Activated CD4-positive, alpha-beta T cell treated with anti-CD3 and anti-CD28 coated beads, Interleukin-2, amount 50 U/mL, for 1 hour (primary cell): ENCODE data around the gene DIABLO.
A peak's percentile ranks its signal among the peaks of the same experiment; 100 is the strongest.
"Not testable (repeated sequence)": the region's sequence is repeated elsewhere in the genome, so short reads cannot be mapped to it uniquely, and the experiment has no call there.

Experiments
- DNase-seq: peaks from one replicate; pipeline ENCODE4 v3.0.0-alpha.2; 2020

Gene DIABLO

GRCh38 chr12:122187466-122187865 lies 38.4 kb downstream of the DIABLO start:
- DNase-seq, result no peak

GRCh38 chr12:122185494-122186082 lies 40.3 kb downstream of the DIABLO start:
- no peak for DNase-seq

GRCh38 chr12:122185079-122185478 lies 40.8 kb downstream of the DIABLO start:
- DNase-seq, result no peak

- no peak for DNase-seq
Measured at GRCh38 chr12:122184517-122184916, 41.3 kb downstream of the DIABLO start.

GRCh38 chr12:122183588-122183940 lies 42.3 kb downstream of the DIABLO start:
- DNase-seq, result no peak

- DNase-seq, result peak; percentile 22
Measured at GRCh38 chr12:122182887-122183587, 42.8 kb downstream of the DIABLO start, which contains the start of gene LRRC43. LRRC43 (plus strand) TSS chr12:122183123; CDS start chr12:122183145, 22 bp downstream.

GRCh38 chr12:122176473-122176872 lies 49.4 kb downstream of the DIABLO start:
- DNase-seq, result not testable (repeated sequence)

- DNase-seq, result no peak
Measured at GRCh38 chr12:122174155-122174845, 51.6 kb downstream of the DIABLO start, which contains the start of gene IL31. IL31 (minus strand) TSS chr12:122174221; CDS start chr12:122174172, 49 bp downstream.

GRCh38 chr12:122172262-122172939 lies 53.5 kb downstream of the DIABLO start:
- no peak for DNase-seq

GRCh38 chr12:122171399-122171798 lies 54.5 kb downstream of the DIABLO start:
- DNase-seq, result no peak

GRCh38 chr12:122168492-122168891 lies 57.4 kb downstream of the DIABLO start:
- DNase-seq, result no peak

GRCh38 chr12:122167356-122167925 lies 58.4 kb downstream of the DIABLO start:
- no peak for DNase-seq

GRCh38 chr12:122166422-122167349 lies 59.2 kb downstream of the DIABLO start:
- DNase-seq, result no peak

- no peak for DNase-seq
Measured at GRCh38 chr12:122162976-122163375, 62.9 kb downstream of the DIABLO start.

- no peak for DNase-seq
Measured at GRCh38 chr12:122161682-122162081, 64.2 kb downstream of the DIABLO start.

- DNase-seq, result no peak
Measured at GRCh38 chr12:122160761-122161160, 65.1 kb downstream of the DIABLO start.

- no peak for DNase-seq
Measured at GRCh38 chr12:122159882-122160281, 66.0 kb downstream of the DIABLO start.

- DNase-seq, result no peak
Measured at GRCh38 chr12:122158700-122159285, 67.1 kb downstream of the DIABLO start.
